ENCODE results near the gene MAP4K4. TPM values are rescaled to one million over a fixed set of nuclear protein-coding genes. Genes with fewer than 3 reads are reported as not detected.

The MAP4K4 gene
- total RNA-seq, 4 donors from 2014 or later, result 40.0 to 85.5 (median 59.5) TPM

GRCh38 chr2:101752716-101753616 is 55.5 kb downstream of the MAP4K4 start:
- peak overlapping the region in 1 of 4 donors; percentile 32 for H3K4me3 ChIP-seq
- intact Hi-C loops (cut with DNase I; ENCODE audit: low total_unique reads) (no loop called here), in situ Hi-C loops (cut with MboI; ENCODE audit: low sequenced_read_pairs in 4 of 4) (no loop called here)
- H3K27ac ChIP-seq, result no peak overlapping the region
- no peak for DNase-seq
- TF ChIP-seq, protein P1, sequence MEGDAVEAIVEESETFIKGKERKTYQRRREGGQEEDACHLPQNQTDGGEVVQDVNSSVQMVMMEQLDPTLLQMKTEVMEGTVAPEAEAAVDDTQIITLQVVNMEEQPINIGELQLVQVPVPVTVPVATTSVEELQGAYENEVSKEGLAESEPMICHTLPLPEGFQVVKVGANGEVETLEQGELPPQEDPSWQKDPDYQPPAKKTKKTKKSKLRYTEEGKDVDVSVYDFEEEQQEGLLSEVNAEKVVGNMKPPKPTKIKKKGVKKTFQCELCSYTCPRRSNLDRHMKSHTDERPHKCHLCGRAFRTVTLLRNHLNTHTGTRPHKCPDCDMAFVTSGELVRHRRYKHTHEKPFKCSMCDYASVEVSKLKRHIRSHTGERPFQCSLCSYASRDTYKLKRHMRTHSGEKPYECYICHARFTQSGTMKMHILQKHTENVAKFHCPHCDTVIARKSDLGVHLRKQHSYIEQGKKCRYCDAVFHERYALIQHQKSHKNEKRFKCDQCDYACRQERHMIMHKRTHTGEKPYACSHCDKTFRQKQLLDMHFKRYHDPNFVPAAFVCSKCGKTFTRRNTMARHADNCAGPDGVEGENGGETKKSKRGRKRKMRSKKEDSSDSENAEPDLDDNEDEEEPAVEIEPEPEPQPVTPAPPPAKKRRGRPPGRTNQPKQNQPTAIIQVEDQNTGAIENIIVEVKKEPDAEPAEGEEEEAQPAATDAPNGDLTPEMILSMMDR (IDR thresholded peaks at IDR 0.05 in 4 of 5, conservative IDR thresholded peaks at IDR 0.05 in 1 of 5), result no peak
- TF ChIP-seq POLR2A (IDR thresholded peaks at IDR 0.05), result no peak
- peak in 1 of 2 donors; percentile 36 for ATAC-seq
- no peaks in the 10 kb centered on the region for H3K9me3 ChIP-seq
- no peaks in the 10 kb centered on the region for H3K36me3 ChIP-seq
- H3K4me1 ChIP-seq, result peaks cover 42 to 50% of the 10 kb centered on the region in 2 donors
- H3K27me3 ChIP-seq, result no peaks in the 10 kb centered on the region

GRCh38 chr2:101753720-101754490 is 56.4 kb downstream of the MAP4K4 start:
- ATAC-seq (no peak), DNase-seq (no peak)
- H3K27ac ChIP-seq, result no peak overlapping the region
- no peak overlapping the region for H3K4me3 ChIP-seq
- no peaks in the 10 kb centered on the region for H3K27me3 ChIP-seq
- H3K36me3 ChIP-seq, result no peaks in the 10 kb centered on the region
- in situ Hi-C loops (cut with MboI; ENCODE audit: low sequenced_read_pairs in 4 of 4), result no loop called here
- H3K9me3 ChIP-seq, result no peaks in the 10 kb centered on the region
- H3K4me1 ChIP-seq, result peaks cover 39 to 49% of the 10 kb centered on the region in 2 donors
- no peak for TF ChIP-seq POLR2A (IDR thresholded peaks at IDR 0.05)
- TF ChIP-seq, protein P1 (IDR thresholded peaks at IDR 0.05 in 4 of 5, conservative IDR thresholded peaks at IDR 0.05 in 1 of 5), result no peak
- intact Hi-C loops (cut with DNase I; ENCODE audit: low total_unique reads), result no loop called here

GRCh38 chr2:101754618-101755017 is 57.1 kb downstream of the MAP4K4 start:
- intact Hi-C loops (cut with DNase I; ENCODE audit: low total_unique reads), result no loop called here
- H3K4me1 ChIP-seq, result peaks cover 39 to 49% of the 10 kb centered on the region in 2 donors
- H3K4me3 ChIP-seq, result no peak overlapping the region
- DNase-seq (no peak), ATAC-seq (no peak)
- in situ Hi-C loops (cut with MboI; ENCODE audit: low sequenced_read_pairs in 4 of 4), result no loop called here
- no peaks in the 10 kb centered on the region for H3K27me3 ChIP-seq
- no peaks in the 10 kb centered on the region for H3K9me3 ChIP-seq
- no peak for TF ChIP-seq POLR2A (IDR thresholded peaks at IDR 0.05)
- TF ChIP-seq, protein P1 (IDR thresholded peaks at IDR 0.05 in 4 of 5, conservative IDR thresholded peaks at IDR 0.05 in 1 of 5), result no peak
- H3K36me3 ChIP-seq, result no peaks in the 10 kb centered on the region
- H3K27ac ChIP-seq, result peak overlapping the region in 1 of 4 donors; percentile 26

- no peak overlapping the region for H3K27ac ChIP-seq
Observed at GRCh38 chr2:101756266-101756665, 58.8 kb downstream of the MAP4K4 start.

More at GRCh38 chr2:101756266-101756665, 58.8 kb downstream of the MAP4K4 start:
- in situ Hi-C loops (cut with MboI; ENCODE audit: low sequenced_read_pairs in 4 of 4) (no loop called here), intact Hi-C loops (cut with DNase I; ENCODE audit: low total_unique reads) (no loop called here)
- DNase-seq, result no peak
- H3K4me1 ChIP-seq, result peaks cover 39 to 49% of the 10 kb centered on the region in 2 donors
- TF ChIP-seq, protein P1 (IDR thresholded peaks at IDR 0.05 in 4 of 5, conservative IDR thresholded peaks at IDR 0.05 in 1 of 5), result no peak
- no peak for TF ChIP-seq POLR2A (IDR thresholded peaks at IDR 0.05)
- no peak for ATAC-seq
- H3K36me3 ChIP-seq, result no peaks in the 10 kb centered on the region
- H3K27me3 ChIP-seq, result no peaks in the 10 kb centered on the region
- H3K9me3 ChIP-seq, result no peaks in the 10 kb centered on the region
- no peak overlapping the region for H3K4me3 ChIP-seq
